ENCODE data around the gene CCDC141.

DNA sequence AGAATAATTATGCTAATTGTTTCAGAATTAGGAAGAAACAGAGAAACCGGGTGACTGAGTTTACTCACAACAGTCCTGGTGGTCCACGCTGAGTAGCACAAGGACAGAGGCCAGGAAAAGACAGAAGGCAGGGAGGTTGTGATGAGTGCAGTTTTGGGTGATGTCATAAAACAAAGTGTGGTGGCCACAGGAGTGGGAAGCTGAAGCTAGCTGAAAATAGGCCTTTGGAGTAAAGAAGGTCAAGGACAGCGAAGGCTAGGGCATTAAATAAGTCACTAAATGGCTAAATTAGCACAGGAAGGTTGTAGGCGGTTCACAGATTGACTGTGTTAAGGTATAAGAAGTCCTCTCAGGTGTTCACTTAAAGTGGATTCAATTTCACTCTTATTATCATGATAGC is 121.9 kb downstream of the CCDC141 start:
- no peak for TF ChIP-seq ZNF274 (IDR thresholded peaks at IDR 0.05; ENCODE audit: low read depth, low read length)
- TF ChIP-seq SUZ12 (IDR thresholded peaks at IDR 0.05; ENCODE audit: extremely low read depth, insufficient read depth, insufficient read length): no peak
- no peak for TF ChIP-seq YY1 (IDR thresholded peaks at IDR 0.05; ENCODE audit: insufficient read depth, insufficient read length)

All from NT2/D1 (cell line).